Jurkat, Clone E6-1 (cell line): Measurements from ENCODE around the gene RNF169.

Source experiments
- DNase-seq: peaks from one replicate; pipeline ENCODE4 v3.0.0-alpha.2; 2011; ENCODE audit warnings: low read depth, low spot score
- H3K4me3 ChIP-seq: 2 replicates; pipeline ENCODE4 v1.5.1; 2011; ENCODE audit warnings: mild to moderate bottlenecking, low read length, control low read depth, moderate library complexity

Gene RNF169

GRCh38 chr11:74849525-74850391, 101.1 kb downstream of the RNF169 start:
- no peak for DNase-seq
- no peak overlapping the region for H3K4me3 ChIP-seq

- DNase-seq, result no peak
- H3K4me3 ChIP-seq, result no peak overlapping the region
These were observed 104.6 kb downstream of the RNF169 start for GRCh38 chr11:74853223-74853622.

GRCh38 chr11:74860743-74861142, 112.1 kb downstream of the RNF169 start:
- no peak overlapping the region for H3K4me3 ChIP-seq
- DNase-seq, result no peak

GRCh38 chr11:74863410-74863809, 114.8 kb downstream of the RNF169 start:
- H3K4me3 ChIP-seq, result no peak overlapping the region
- DNase-seq, result no peak

GRCh38 chr11:74866557-74866956, 117.9 kb downstream of the RNF169 start:
- H3K4me3 ChIP-seq, result no peak overlapping the region
- no peak for DNase-seq

GRCh38 chr11:74870485-74870884, 121.8 kb downstream of the RNF169 start:
- no peak for DNase-seq
- H3K4me3 ChIP-seq, result no peak overlapping the region

GRCh38 chr11:74871037-74871436, 122.4 kb downstream of the RNF169 start:
- H3K4me3 ChIP-seq, result no peak overlapping the region
- no peak for DNase-seq

GRCh38 chr11:74877132-74877531, 128.5 kb downstream of the RNF169 start:
- peak; percentile 8 for DNase-seq
- H3K4me3 ChIP-seq, result no peak overlapping the region
